ENCODE data around the gene ST14. TPM values are rescaled to one million over a fixed set of nuclear protein-coding genes. Genes with fewer than 3 reads are reported as not detected.
A peak's percentile ranks its signal among the peaks of the same experiment; 100 is the strongest.

Gene ST14
- 100 to 1,000 TPM; 104 to 469 (median 424) TPM for total RNA-seq

DNA sequence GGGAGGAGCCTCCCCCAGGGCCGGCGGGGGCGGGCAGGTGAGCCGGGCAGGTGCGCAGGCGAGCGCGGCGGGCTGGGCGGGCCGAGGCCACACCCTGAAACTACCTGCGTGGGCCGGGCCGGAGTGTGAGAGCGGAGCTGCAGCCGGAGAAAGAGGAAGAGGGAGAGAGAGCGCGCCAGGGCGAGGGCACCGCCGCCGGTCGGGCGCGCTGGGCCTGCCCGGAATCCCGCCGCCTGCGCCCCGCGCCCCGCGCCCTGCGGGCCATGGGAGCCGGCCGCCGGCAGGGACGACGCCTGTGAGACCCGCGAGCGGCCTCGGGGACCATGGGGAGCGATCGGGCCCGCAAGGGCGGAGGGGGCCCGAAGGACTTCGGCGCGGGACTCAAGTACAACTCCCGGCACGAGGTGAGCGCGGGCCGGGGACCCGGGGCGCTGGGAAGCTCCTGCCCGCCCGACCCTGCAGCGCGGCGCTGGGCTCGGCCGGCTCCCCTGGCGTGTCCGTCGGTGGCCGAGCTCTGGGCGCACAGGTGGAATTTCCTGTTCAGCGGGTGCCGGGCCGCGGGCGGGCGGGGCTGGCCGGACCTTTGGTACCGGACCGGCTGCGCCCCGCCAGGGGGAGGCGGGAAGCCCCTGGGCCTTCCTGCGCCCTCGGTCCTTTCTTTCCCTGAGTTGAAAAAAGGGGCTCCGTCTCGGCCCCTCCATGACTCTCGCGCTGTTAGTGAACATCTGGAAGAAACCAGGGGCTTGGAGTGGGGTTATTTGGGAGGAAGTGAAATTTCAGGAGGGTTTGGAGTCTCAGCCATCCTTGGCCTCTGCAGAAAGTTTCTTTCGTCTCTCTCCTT lies at the start of gene ST14:
Gene ST14, plus strand, starts transcription at position 126 of the 841 bp plus-strand sequence. Its CDS starts 198 bp downstream, at position 324.
- DNase-seq, result peak; percentile 73 to 92 (median 90)
- H3K27ac ChIP-seq, result peak within 1 kb of the TSS; percentile 79 to 98 (median 90)
- H3K36me3 ChIP-seq, result no peaks in the 10 kb centered on the region
- no peaks in the 10 kb centered on the region for H3K9me3 ChIP-seq
- peak within 1 kb of the TSS; percentile 63 to 77 (median 70) for H3K4me3 ChIP-seq
- no peaks in the 10 kb centered on the region for H3K27me3 ChIP-seq
- TF ChIP-seq, protein P1, sequence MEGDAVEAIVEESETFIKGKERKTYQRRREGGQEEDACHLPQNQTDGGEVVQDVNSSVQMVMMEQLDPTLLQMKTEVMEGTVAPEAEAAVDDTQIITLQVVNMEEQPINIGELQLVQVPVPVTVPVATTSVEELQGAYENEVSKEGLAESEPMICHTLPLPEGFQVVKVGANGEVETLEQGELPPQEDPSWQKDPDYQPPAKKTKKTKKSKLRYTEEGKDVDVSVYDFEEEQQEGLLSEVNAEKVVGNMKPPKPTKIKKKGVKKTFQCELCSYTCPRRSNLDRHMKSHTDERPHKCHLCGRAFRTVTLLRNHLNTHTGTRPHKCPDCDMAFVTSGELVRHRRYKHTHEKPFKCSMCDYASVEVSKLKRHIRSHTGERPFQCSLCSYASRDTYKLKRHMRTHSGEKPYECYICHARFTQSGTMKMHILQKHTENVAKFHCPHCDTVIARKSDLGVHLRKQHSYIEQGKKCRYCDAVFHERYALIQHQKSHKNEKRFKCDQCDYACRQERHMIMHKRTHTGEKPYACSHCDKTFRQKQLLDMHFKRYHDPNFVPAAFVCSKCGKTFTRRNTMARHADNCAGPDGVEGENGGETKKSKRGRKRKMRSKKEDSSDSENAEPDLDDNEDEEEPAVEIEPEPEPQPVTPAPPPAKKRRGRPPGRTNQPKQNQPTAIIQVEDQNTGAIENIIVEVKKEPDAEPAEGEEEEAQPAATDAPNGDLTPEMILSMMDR (IDR thresholded peaks at IDR 0.05), result peak in 1 of 6 experiments; percentile 11
- peak; percentile 83 to 99 for TF ChIP-seq POLR2A (IDR thresholded peaks at IDR 0.05)
- H3K4me1 ChIP-seq, result peaks cover 0 to 39% (median 13%) of the 10 kb centered on the region in 4 donors

- Histone ChIP-seq H3K36me3 (peaks cover 0 to 28% (median 0%) of the 10 kb centered on the region in 3 donors), H3K4me3 (no peak overlapping the region), H3K4me1 (no peaks in the 10 kb centered on the region), H3K9me3 (no peaks in the 10 kb centered on the region), H3K27me3 (no peaks in the 10 kb centered on the region), H3K27ac (no peak overlapping the region)
- no peak for DNase-seq
- TF ChIP-seq, protein P1 (IDR thresholded peaks at IDR 0.05), result no peak
- no peak for TF ChIP-seq POLR2A (IDR thresholded peaks at IDR 0.05)
Measured at GRCh38 chr11:130110339-130111108, 49.1 kb upstream of the ST14 start.

- Histone ChIP-seq H3K9me3 (no peaks in the 10 kb centered on the region), H3K27me3 (no peaks in the 10 kb centered on the region), H3K4me1 (no peaks in the 10 kb centered on the region), H3K4me3 (no peak overlapping the region), H3K27ac (no peak overlapping the region), H3K36me3 (peaks cover 0 to 28% (median 0%) of the 10 kb centered on the region in 3 donors)
- no peak for DNase-seq
- TF ChIP-seq, protein P1 (IDR thresholded peaks at IDR 0.05), result no peak
- no peak for TF ChIP-seq POLR2A (IDR thresholded peaks at IDR 0.05)
Measured at GRCh38 chr11:130112071-130112830, 47.3 kb upstream of the ST14 start.

DNA sequence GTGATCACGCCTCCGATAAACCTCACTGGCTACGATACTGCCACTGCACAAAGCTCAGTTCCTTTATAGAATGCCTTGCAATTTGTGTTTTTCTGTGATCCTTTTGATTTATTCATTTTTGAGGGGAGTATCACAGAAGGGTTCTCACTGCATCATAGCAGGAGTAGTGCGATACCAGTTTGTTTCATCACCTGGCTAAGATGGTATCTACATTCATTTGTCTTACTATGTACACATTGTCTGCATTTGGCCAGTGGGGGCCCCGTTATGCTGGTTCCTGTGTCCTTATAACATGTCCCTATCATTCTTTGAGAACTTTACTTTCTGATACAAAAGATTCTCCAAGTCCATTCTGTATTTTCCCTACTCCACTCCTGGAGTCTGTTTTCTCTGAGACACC lies 45.3 kb upstream of the ST14 start:
- no peak for DNase-seq
- no peak overlapping the region for H3K4me3 ChIP-seq
- no peaks in the 10 kb centered on the region for H3K27me3 ChIP-seq
- no peaks in the 10 kb centered on the region for H3K9me3 ChIP-seq
- H3K4me1 ChIP-seq, result peaks cover 0 to 9% (median 3%) of the 10 kb centered on the region in 4 donors
- peaks cover 0 to 28% (median 0%) of the 10 kb centered on the region in 3 donors for H3K36me3 ChIP-seq
- no peak for TF ChIP-seq POLR2A (IDR thresholded peaks at IDR 0.05)
- TF ChIP-seq, protein P1 (IDR thresholded peaks at IDR 0.05), result no peak
- H3K27ac ChIP-seq, result no peak overlapping the region

- no peak for TF ChIP-seq POLR2A (IDR thresholded peaks at IDR 0.05)
- TF ChIP-seq, protein P1 (IDR thresholded peaks at IDR 0.05), result no peak
- no peak overlapping the region for H3K27ac ChIP-seq
Measured at GRCh38 chr11:130114726-130115125, 44.9 kb upstream of the ST14 start.

More at GRCh38 chr11:130114726-130115125, 44.9 kb upstream of the ST14 start:
- no peaks in the 10 kb centered on the region for H3K9me3 ChIP-seq
- H3K4me1 ChIP-seq, result peaks cover 0 to 11% (median 3%) of the 10 kb centered on the region in 4 donors
- no peak for DNase-seq
- H3K4me3 ChIP-seq, result no peak overlapping the region
- peaks cover 0 to 28% (median 0%) of the 10 kb centered on the region in 3 donors for H3K36me3 ChIP-seq
- no peaks in the 10 kb centered on the region for H3K27me3 ChIP-seq

Measured in Peyer's patch (tissue), 4 donors.